ENCODE measurements around the gene PRKN.

DNA sequence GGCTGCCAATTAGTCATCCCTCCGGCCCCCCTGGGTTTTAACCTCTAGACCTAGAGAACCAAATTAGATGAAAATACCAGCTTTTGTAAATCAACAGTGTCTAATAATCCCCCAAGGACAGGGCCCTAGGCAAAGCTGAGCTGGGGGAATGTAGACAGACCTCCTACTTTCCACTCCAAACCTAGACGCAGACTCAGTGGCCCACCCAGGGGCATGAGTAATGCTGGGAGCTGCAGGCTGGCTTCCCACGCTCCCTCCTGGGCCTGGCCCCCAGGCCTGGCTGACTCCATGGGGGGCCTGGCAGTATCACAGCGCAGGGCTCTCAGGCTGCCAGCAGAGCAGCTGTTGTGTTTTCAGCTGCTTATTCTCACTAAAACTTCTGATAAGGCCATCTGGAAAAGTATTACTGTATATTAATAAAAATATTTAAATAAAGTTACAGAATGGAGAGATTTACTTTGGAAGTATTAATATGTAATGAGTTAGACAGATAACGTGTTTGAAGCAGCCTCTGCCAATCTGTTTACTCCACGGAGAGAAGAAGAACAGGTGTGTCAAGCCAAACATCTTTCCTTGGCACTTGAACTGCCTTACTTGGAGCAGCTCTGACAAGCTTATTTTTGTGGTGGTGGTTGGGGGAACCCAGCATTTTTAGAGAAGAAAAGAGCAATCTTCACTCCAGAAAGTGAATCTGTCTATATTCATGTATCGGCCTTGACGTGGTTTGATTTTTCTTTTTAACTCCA is 1309.7 kb downstream of the PRKN start:
- no peak for TF ChIP-seq CTCF (IDR thresholded peaks at IDR 0.05)
- TF ChIP-seq POLR2A (IDR thresholded peaks at IDR 0.05): no peak
- no peak for TF ChIP-seq POLR2AphosphoS5 (IDR thresholded peaks at IDR 0.05; ENCODE audit: insufficient read depth in 1 of 2, low read depth in 1 of 2)
